SK-N-SH (cell line): ENCODE measurements around the gene KCNJ10.

ENCODE experiments used
- FOSL2 ChIP-seq: IDR thresholded peaks from 2 replicates; pipeline ENCODE4 v1.4.0; 2012; ENCODE audit warnings: low read depth, mild to moderate bottlenecking, moderate library complexity, borderline replicate concordance
- JUND ChIP-seq: IDR thresholded peaks from 2 replicates; pipeline ENCODE4 v1.4.0; 2012
- POLR2AphosphoS5 ChIP-seq: IDR thresholded peaks from 2 replicates; pipeline ENCODE4 v1.6.1; 2012; ENCODE audit warnings: low read depth, low read length
- RAD21 ChIP-seq: IDR thresholded peaks from 2 replicates; pipeline ENCODE4 v1.6.1; 2012; ENCODE audit warnings: mild to moderate bottlenecking, low read length
- TCF12 ChIP-seq: IDR thresholded peaks from 2 replicates; pipeline ENCODE4 v1.4.0; 2012
- YY1 ChIP-seq: IDR thresholded peaks from 2 replicates; pipeline ENCODE4 v1.4.0; 2012; ENCODE audit warnings: low read depth, mild to moderate bottlenecking

- no peak for TF ChIP-seq RAD21
- no peak for TF ChIP-seq YY1
- no peak for TF ChIP-seq TCF12
- no peak for TF ChIP-seq FOSL2
- no peak for TF ChIP-seq POLR2AphosphoS5
- no peak for TF ChIP-seq JUND
These were observed 4.9 kb upstream of the KCNJ10 start for GRCh38 chr1:160074865-160075264.
